ENCODE results near the gene GARIN5B. TPM values are rescaled to one million over a fixed set of nuclear protein-coding genes. Genes with fewer than 3 reads are reported as not detected.

GARIN5B gene
- total RNA-seq, 4 donors from 2014 or later, result 0.18 TPM; not detected in 3

DNA sequence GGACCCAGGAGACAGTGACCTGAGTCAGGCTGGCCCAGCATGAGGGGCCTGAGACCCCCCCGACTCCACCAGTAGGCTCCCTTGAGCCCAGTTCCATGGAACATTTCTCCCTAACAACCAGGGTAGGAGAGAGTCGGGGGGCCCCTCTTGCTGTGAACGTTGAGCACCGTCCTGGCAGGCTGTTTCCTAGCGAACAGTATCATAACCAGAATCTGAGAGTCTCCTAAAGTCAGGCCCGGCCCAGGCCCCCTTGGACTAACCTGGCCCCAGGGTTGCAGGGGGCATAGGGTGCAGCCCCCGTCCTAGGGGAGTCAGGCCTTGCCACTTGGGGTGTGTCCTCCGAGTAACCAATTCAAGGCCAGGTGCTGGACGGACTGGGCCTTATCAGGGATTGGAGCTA is 51.7 kb downstream of the GARIN5B start:
- H3K27ac ChIP-seq, result no peak overlapping the region
- TF ChIP-seq CTCF (IDR thresholded peaks at IDR 0.05) (no peak), POLR2A (IDR thresholded peaks at IDR 0.05) (no peak)
- intact Hi-C loops (cut with DNase I; ENCODE audit: low total_unique reads), result no loop called here
- no peak for DNase-seq
- no peaks in the 10 kb centered on the region for H3K36me3 ChIP-seq
- no peaks in the 10 kb centered on the region for H3K9me3 ChIP-seq
- H3K4me1 ChIP-seq, result no peaks in the 10 kb centered on the region
- H3K4me3 ChIP-seq, result no peak overlapping the region
- no peaks in the 10 kb centered on the region for H3K27me3 ChIP-seq

GRCh38 chr19:55310498-55310897 is 52.6 kb downstream of the GARIN5B start:
- intact Hi-C loops (cut with DNase I; ENCODE audit: low total_unique reads), result no loop called here
- no peaks in the 10 kb centered on the region for H3K9me3 ChIP-seq
- no peaks in the 10 kb centered on the region for H3K4me1 ChIP-seq
- H3K27me3 ChIP-seq, result no peaks in the 10 kb centered on the region
- DNase-seq, result no peak
- no peaks in the 10 kb centered on the region for H3K36me3 ChIP-seq
- no peak overlapping the region for H3K4me3 ChIP-seq
- TF ChIP-seq CTCF (IDR thresholded peaks at IDR 0.05), result no peak
- H3K27ac ChIP-seq, result no peak overlapping the region

DNA sequence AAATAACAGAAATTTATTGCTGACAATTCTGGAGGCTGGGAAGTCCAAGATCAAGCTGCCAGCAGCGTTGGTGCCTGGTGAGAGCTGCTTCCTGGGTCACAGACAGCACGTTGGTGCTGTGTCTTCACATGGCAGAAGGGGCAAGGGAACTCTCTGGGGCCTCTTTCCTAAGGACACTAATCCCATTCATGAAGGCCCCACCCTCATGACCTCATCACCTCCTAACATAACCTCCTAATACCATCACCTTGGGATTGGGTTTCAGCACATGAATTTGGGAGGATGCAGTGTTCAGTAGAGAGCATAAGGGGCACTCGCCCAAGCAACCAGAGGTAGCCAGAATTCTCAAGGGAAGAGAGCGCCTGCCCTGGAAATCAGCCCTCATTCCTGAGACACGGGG is 53.6 kb downstream of the GARIN5B start:
- no peak for TF ChIP-seq CTCF (IDR thresholded peaks at IDR 0.05)
- no peak for TF ChIP-seq POLR2A (IDR thresholded peaks at IDR 0.05)
- no peaks in the 10 kb centered on the region for H3K27me3 ChIP-seq
- no peak overlapping the region for H3K4me3 ChIP-seq
- no peak for DNase-seq
- no peaks in the 10 kb centered on the region for H3K36me3 ChIP-seq
- H3K9me3 ChIP-seq, result no peaks in the 10 kb centered on the region
- no peaks in the 10 kb centered on the region for H3K4me1 ChIP-seq
- intact Hi-C loops (cut with DNase I; ENCODE audit: low total_unique reads), result no loop called here
- no peak overlapping the region for H3K27ac ChIP-seq

DNA sequence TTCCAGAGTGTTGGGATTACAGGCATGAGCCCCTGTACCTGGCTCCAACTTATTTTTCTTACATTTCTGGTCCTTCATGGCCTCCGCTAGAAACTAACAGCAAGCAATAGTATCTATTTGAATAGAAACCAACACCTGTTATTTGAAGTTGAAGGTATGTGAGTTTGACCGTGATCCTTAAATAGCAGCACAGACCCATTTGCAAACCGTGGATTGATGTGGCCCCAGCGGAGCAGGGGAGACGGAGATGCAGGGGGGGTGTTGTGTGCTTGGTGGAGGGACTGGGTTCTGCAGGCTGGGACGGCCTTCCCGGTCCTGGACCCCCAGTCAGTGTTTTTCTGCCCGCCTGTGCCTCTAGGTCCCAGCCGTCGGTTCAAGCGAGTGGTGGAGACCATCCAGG is 54.8 kb downstream of the GARIN5B start:
- Histone ChIP-seq H3K36me3 (no peaks in the 10 kb centered on the region), H3K4me3 (no peak overlapping the region), H3K27ac (no peak overlapping the region), H3K4me1 (no peaks in the 10 kb centered on the region), H3K9me3 (no peaks in the 10 kb centered on the region), H3K27me3 (no peaks in the 10 kb centered on the region)
- TF ChIP-seq CTCF (IDR thresholded peaks at IDR 0.05), result no peak
- no peak for TF ChIP-seq POLR2A (IDR thresholded peaks at IDR 0.05)
- DNase-seq, result no peak
- intact Hi-C loops (cut with DNase I; ENCODE audit: low total_unique reads), result no loop called here

DNA sequence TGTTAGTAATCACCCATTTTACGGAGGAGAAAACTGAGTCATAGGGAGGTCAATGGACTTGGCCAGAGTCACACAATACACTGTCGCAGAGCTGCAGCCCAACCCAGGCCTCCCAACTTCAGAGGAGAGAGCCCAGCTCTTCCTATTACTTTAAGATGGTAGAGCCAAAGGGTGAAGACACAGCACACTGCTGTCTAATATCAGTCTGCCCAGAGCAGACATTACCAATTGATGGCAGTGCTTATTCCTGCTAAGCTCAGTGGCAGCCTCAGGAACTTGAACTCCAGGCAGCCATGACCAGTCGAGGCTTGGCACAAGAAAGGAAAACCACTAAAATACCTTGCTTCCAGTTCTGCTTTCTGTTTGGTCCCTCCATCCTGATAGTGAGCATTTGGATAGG is 56.3 kb downstream of the GARIN5B start:
- TF ChIP-seq POLR2A (IDR thresholded peaks at IDR 0.05) (no peak), CTCF (IDR thresholded peaks at IDR 0.05) (no peak)
- DNase-seq, result no peak
- H3K27me3 ChIP-seq, result no peaks in the 10 kb centered on the region
- intact Hi-C loops (cut with DNase I; ENCODE audit: low total_unique reads), result no loop called here
- peaks cover 0 to under 1% of the 10 kb centered on the region in 2 donors for H3K4me1 ChIP-seq
- no peak overlapping the region for H3K27ac ChIP-seq
- no peak overlapping the region for H3K4me3 ChIP-seq
- no peaks in the 10 kb centered on the region for H3K36me3 ChIP-seq
- H3K9me3 ChIP-seq, result no peaks in the 10 kb centered on the region

All from uterus (tissue), 4 donors.